Stimulated activated CD4-positive, alpha-beta T cell treated with anti-CD3 and anti-CD28 coated beads, TNF-alpha, amount 100 ng/mL, for 48 hours (primary cell): ENCODE results near the gene CDKN2C.
"Not testable (repeated sequence)": the region's sequence is repeated elsewhere in the genome, so short reads cannot be mapped to it uniquely, and the experiment has no call there.

Experiments
- DNase-seq, 3 donors: peaks; one replicate each; pipeline ENCODE4 v3.0.0-alpha.2; 2020; ENCODE audit warnings: low read depth in 3 of 3

Gene CDKN2C

DNA sequence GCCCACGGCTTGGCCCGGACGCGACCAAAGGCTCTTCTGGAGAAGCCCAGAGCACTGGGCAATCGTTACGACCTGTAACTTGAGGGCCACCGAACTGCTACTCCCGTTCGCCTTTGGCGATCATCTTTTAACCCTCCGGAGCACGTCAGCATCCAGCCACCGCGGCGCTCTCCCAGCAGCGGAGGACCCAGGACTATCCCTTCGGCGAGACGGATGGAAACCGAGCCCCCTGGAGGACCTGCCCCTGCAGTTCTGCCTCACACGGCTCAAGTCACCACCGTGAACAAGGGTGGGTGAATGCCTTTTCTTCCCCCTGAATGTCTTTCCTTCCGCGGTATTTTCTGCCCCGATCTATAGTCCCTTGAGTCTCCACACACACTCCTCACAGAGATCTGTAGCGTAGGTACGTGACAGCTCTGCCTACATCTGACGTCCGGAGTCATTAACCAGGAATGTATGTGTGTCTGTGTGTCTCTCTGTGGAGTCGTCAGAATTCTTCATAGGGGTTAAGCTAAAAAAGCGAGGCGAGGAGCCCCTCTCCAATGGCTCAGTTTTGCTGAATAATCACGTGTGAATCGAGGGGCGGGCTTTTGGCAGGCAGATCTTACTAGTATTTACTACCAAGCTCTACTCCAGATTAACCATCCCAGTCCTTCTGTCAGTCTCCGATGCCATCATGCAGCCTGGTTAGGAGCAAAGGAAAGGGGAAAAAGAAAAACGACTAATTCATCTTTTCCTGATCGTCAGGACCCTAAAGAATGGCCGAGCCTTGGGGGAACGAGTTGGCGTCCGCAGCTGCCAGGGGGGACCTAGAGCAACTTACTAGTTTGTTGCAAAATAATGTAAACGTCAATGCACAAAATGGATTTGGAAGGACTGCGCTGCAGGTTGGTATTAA lies at the start of gene CDKN2C:
Gene CDKN2C (plus strand): TSS at position 635 of the 898 bp plus-strand sequence. CDS start 124 bp downstream, at position 759.
- no peak for DNase-seq

GRCh38 chr1:50920409-50920808 lies 49.6 kb upstream of the CDKN2C start:
- DNase-seq = no peak

DNA sequence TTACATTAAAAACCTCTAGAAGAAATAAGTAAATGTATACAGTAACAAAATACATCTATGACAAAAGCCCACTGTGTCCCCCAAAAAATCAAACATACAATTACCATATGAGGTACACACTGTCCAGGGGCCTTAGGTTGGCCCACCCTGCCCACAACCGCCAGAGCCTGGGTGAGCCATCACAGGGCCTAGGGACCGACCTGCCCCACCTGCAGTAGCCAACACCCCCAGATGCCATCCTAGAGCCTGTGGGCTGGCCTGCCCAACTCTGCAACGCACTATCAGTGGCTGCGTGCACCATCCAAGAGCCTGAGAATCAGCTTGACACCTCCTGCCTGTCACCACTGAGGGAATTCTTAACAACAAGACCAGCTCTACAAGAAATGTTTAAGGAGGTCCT lies 49.0 kb upstream of the CDKN2C start:
- DNase-seq = no peak

DNA sequence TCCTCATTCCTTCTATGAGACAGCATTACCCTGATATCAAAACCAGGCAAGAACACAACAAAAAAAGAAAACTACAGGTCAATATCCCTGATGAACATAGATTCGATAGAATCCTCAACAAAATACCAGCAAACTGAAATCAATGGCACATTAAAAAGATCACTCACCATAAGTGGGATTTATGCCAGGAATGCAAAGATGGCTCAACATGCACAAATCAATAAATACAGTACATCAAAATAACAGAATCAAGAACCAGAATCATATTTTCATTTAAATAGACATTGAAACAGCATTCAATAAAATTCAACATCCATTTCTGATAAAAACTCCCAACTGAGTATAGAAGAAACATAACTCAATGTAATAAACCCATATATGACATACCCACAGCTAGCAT lies 46.5 kb upstream of the CDKN2C start:
- DNase-seq = no peak

DNA sequence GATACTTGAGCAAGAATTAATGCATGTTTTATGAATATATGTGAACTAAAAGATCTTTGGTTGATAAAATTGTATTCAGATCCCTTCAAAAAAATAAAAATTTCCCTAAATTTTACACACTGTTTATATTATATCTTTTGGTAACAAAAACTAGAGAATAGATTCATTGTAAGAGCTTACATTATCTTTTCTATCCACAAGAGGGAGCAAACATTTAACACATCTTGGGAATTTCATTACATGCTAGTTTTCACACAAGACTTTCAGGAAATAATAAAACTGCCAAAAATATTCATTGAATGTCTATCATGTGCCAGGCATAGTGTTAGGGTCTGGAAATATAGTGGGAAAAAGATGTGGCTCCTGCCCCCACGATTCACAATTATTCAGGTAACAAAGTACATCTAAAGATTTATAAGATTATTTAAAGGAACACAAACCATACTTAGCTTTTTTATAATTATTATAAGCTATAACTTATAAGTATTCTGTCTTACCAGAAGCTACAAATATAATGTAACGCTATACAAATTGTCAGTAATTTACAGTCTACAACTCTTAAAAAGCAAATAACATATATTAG lies 40.6 kb upstream of the CDKN2C start:
- DNase-seq = no peak

DNA sequence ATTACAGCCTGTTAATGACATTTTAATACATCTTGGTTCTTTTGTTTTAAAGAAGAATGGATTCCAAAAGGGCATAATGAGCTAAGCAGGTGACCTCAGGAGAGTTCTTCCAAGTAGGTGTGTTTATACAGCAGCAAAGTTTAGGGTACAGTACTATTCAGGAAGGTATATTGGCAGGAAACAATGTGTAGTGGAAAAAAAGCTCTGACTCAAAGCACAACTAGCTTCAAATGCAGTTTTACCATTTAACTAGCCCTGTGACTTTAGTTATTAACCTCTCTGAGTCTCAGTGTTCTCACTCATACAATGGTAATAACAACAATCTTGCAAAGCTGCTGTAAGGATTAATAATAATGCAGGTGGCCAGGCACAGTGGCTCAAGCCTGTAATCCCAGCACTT lies 39.9 kb upstream of the CDKN2C start:
- no peak for DNase-seq

DNA sequence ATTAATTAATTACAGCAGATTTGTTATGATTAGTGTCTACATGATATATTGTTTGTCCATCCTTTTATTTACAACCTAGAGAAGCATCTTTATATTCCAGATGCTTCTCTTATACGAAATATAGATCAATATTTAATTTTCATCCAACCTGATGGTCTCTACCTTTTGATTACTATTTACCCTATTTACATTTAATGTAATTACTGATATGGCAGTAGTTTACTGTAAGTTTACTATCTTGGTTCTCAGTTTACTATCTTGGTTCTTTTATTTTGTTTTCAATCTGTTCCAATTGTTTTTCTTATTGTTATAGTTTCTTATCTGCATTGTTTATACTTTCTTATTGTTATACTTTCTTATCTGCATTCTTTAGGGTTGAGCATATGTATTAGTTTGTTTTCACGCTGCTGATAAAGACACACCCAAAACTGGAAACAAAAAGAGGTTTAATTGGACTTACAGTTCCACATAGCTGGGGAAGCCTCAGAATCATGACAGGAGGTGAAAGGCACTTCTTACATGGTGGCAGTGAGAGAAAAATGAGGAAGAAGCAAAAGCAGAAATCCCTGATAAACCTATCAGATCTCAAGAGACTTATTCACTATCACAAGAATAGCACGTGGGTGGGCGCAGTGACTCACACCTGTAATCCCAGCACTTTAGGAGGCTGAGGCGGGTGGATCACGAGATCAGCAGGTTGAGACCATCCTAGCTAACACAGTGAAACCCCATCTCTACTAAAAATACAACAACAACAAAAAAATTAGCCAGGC lies 38.9 kb upstream of the CDKN2C start:
- DNase-seq = peak in 1 of 3 donors; percentile 3

DNA sequence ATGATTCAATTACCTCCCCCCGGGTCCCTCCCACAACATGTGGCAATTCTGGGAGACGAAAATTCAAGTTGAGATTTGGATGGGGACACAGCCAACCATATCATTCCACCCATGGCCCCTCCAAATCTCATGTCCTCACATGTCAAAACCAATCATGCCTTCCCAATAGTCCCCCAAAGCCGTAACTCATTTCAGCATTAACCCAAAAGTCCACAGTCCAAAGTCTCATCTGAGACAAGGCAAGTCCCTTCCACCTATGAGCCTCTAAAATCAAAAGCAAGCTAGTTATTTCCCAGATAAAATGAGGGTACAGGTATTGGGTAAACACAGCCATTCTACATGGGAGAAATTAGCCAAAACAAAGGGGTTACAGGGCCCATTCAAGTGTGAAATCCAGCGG lies 38.0 kb upstream of the CDKN2C start:
- DNase-seq = not testable (repeated sequence)

- DNase-seq = not testable (repeated sequence)
These were observed 36.3 kb upstream of the CDKN2C start for GRCh38 chr1:50933770-50934169.

DNA sequence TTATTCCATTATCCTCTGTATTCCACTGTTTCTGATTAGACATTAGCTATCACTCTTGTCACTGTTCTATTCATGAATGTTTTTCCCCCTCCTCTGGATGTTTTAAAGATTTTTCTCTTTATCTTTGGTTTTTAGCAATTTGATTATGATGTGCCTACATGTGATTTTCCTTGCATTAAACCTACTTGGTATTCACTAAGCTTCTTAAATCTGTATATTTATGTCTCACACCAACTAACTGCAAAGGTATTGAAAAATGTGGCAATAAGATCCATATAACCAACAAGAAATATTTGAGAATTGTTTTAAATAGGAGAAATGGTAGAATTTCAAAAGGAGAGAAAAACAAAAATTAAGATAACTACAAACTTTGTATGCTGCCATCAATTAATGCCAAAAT lies 35.2 kb upstream of the CDKN2C start:
- DNase-seq = no peak

GRCh38 chr1:50935276-50935675 lies 34.8 kb upstream of the CDKN2C start:
- not testable (repeated sequence) for DNase-seq

GRCh38 chr1:50936321-50936720 lies 33.7 kb upstream of the CDKN2C start:
- no peak for DNase-seq

- no peak for DNase-seq
These were observed 29.8 kb upstream of the CDKN2C start for GRCh38 chr1:50940291-50940690.

DNA sequence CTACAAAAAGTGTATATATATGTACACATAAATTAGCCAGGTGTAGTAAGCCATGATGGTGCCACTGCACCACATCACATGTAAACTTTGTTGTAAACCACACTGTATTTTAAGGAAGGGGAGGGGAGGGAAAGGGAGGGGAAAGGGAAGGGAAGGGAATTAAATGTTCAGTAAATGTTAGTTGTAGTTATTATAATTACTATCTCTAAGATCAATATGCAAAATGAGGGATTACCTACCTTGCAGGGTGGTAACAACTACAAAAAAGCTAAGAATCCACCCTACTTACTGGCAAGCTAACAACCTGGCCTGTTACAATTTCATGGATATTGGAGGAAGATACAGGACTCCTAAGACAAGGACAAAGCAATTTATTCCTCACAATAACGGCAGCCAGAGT lies 27.7 kb upstream of the CDKN2C start:
- DNase-seq = no peak

DNA sequence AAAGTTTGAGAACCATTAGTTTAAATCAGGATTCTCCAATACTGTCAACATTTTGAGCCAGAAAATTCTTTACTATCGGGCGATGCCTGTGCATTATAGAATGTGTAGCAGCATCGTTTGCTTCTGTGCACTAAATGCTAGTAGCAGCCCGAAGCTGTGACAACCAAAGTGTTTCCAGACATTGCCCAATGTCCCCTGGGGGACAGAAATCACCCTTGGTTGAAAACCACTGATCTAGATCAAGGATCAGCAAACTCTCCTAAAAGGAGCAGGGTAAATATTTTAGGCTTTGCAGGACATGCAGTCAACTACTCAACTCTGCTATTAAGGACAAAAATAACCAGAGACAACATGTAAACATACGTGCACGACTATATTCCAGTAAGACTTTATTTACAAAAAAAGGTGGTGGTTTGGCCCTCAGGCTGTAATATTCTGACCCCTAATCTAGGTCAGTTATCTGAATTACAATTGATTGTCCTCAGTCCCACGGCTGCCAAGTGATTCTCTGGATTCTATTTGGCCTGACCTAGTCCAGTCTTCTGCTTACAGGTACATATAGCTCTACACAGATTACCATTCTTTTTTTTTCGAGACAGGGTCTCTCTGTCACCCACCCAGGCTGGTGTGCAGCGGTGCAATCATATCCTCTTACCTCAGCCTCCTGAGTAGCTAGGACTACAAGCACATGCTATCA lies 20.6 kb upstream of the CDKN2C start:
- no peak for DNase-seq

- no peak for DNase-seq
These were observed 19.6 kb upstream of the CDKN2C start for GRCh38 chr1:50950396-50950795.

DNA sequence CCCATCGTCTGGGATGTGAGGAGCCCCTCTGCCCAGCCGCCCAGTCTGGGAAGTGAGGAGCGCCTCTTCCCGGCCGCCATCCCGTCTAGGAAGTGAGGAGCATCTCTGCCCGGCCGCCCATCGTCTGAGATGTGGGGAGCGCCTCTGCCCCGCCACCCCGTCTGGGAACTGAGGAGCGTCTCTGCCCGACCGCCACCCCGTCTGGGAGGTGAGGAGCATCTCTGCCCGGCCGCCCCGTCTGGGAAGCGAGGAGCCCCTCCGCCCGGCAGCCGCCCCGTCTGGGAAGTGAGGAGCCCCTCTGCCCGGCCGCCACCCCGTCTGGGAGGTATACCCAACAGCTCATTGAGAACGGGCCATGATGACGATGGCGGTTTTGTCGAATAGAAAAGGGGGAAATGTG lies 17.5 kb upstream of the CDKN2C start:
- DNase-seq = not testable (repeated sequence)

- DNase-seq = no peak
These were observed 14.9 kb upstream of the CDKN2C start for GRCh38 chr1:50955116-50955515.

- DNase-seq = no peak
These were observed 10.6 kb upstream of the CDKN2C start for GRCh38 chr1:50959303-50959912.

DNA sequence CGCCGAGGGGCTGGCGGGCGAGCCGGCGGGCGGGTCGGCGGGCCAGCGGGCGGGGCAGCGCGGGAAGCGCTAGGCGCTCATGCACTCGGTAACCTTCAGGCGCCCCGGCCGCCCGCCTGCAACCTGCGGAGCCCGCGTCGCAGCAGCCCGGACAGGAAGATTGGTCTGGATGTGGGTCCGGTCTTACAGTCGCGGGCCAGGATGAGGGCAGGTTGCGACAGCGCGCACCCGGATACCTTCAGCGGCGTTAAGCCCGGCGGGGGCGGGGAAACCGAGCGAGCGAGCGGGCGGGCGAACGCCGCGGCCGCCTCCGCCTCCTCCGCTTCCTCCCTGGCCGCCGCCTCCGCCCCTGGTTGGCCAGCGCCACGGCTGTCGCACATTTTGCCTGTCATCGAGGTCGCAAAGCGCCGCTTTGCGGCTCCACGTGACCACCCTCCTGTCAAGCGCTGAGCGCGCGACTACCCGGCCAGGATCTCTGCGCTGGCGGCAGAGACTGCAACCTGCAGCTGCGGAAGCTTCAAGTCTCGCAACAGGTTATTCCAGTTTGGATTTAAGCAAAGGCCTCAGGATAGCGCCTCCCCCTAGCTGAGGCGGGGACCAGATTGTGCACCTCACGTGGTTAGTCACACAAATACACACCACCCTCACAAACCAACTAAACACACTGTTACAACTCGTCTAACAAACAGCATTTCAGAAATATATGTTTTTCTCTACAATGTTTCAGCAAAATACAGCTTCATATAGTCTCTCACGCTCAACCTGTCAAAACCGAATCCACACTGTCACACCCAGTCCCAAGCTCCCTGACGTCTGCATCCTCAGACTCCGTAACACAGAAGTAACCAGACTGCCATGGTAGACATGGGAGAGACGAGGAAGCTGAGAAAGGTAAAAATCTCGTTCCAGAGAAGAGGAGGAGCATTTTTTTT lies 9.9 kb upstream of the CDKN2C start, which contains the start of gene FAF1:
Gene FAF1 (minus strand): TSS at position 355 of the 932 bp plus-strand sequence. CDS start 456 bp downstream, outside the sequence.
- peak; percentile 84 to 92 (median 89) for DNase-seq
